Mucosa of descending colon (tissue), 3 donors: ENCODE data around the gene ODF4. TPM values are rescaled to one million over a fixed set of nuclear protein-coding genes. Genes with fewer than 3 reads are reported as not detected.

Experiments
- ATAC-seq: fragments of 200-7000 bp; cut with Tn5 transposase; one replicate; pipeline ENCODE4 v1.9.1; 2020; ENCODE audit warnings: mild to moderate bottlenecking, moderate library complexity
- DNase-seq, 3 donors: peaks; one replicate each; pipeline ENCODE4 v3.0.0-alpha.2; 2020
- H3K36me3 ChIP-seq: fragments of 200-600 bp; one replicate; pipeline ENCODE4 v1.8.0; 2021; ENCODE audit warnings: low read depth, mild to moderate bottlenecking
- H3K4me1 ChIP-seq: fragments of 200-600 bp; one replicate; pipeline ENCODE4 v1.8.0; 2021; ENCODE audit warnings: low read depth, mild to moderate bottlenecking
- H3K4me3 ChIP-seq: fragments of 200-600 bp; one replicate; pipeline ENCODE4 v1.8.0; 2021; ENCODE audit warnings: mild to moderate bottlenecking
- H3K9me3 ChIP-seq: fragments of 200-600 bp; one replicate; pipeline ENCODE4 v1.8.0; 2021; ENCODE audit warnings: mild to moderate bottlenecking
- intact Hi-C, 2 donors: fragments of 100-400 bp; cut with DNase I in 1 of 2; cut with micrococcal nuclease in 1 of 2; formaldehyde crosslinking; loops; one replicate each; pipeline versions ENCODE4 v1.11.0 to v1.11.1; 2022; cut with DNase I, micrococcal nuclease
- total RNA-seq, 3 donors: library from RNA; stranded (reverse); fragmentation: NEBNext Ultra II Directional in 2 of 3; extraction: Animal tissue kit (Norgen Biotek cat#: 25700) in 2 of 3; gene quantifications; one replicate each; pipeline versions ENCODE4 v1.2.1 to v1.2.4, GENCODE V29; 2021 to 2023
- TF ChIP-seq, protein P1 (sequence below): fragments of 200-600 bp; IDR thresholded peaks from one replicate; pipeline ENCODE4 v1.8.0; 2022; ENCODE audit warnings: antibody characterized with exemption, mild to moderate bottlenecking
- donor health status: DM: no; HTN: no; CAD: no; lungs with moderate emphysema.
- donor health status: DM: no; HTN: no; CAD: no.
- donor health status: DM: no; HTN: yes; CAD: no.

Gene ODF4
- total RNA-seq, 3 donors from 2014 or later = not detected

DNA sequence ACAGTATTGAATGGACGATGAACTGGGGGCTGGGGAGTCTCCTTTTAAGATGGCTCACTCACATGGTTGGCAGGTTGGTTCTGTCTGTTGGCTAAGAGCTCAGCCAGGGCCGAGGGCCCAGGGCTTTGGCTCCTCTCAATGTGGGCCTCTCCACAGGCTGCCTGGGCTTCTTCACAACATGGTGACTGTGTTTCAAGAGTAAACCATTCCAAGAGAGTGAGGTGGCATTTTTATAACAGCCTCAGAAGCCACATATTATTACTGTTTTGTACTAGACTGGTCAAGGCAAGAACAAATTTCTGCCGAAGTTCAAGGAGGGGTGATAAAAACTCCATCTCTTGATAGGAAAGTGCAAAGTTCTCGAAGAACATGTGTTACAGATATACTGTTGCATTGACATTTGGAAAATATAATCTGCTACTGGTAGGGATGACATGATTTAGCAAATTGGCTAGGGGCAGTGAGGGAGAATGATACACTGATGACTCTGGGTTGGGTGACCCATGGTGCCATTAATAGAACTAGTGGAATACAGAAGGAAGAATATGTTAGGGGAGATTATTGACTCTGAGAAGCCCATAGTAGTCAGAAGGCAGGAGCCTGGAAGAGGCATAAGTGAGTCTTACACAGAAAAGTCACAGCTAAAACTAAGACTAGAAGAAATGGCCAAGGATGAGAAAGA lies 23.2 kb downstream of the ODF4 start:
- intact Hi-C loops = no loop called here
- no peak overlapping the region for H3K4me3 ChIP-seq

DNA sequence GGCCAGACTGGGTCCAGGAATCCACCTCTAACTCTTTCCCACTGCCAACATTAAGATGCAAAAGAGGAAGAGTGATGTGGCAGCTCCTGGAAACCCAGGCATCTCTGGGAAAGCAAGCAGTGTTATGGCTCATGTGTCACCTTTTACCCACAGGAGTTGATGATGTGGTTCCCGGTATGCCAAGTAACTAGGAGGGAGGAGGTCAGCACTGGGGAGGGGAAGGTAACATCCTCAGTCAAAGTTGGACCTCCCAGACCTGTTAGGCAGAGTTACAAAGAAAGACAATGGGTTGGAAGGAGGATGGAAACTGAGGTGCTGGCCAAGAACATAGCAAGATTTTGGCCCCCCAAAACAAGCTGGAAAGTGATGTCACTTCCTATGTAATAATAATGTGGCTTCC lies 25.5 kb downstream of the ODF4 start:
- Histone ChIP-seq H3K9me3 (no peaks in the 10 kb centered on the region), H3K4me3 (no peak overlapping the region), H3K4me1 (no peaks in the 10 kb centered on the region), H3K36me3 (no peaks in the 10 kb centered on the region)
- DNase-seq (no peak), ATAC-seq (no peak)
- intact Hi-C loops = no loop called here
- TF ChIP-seq, protein P1, sequence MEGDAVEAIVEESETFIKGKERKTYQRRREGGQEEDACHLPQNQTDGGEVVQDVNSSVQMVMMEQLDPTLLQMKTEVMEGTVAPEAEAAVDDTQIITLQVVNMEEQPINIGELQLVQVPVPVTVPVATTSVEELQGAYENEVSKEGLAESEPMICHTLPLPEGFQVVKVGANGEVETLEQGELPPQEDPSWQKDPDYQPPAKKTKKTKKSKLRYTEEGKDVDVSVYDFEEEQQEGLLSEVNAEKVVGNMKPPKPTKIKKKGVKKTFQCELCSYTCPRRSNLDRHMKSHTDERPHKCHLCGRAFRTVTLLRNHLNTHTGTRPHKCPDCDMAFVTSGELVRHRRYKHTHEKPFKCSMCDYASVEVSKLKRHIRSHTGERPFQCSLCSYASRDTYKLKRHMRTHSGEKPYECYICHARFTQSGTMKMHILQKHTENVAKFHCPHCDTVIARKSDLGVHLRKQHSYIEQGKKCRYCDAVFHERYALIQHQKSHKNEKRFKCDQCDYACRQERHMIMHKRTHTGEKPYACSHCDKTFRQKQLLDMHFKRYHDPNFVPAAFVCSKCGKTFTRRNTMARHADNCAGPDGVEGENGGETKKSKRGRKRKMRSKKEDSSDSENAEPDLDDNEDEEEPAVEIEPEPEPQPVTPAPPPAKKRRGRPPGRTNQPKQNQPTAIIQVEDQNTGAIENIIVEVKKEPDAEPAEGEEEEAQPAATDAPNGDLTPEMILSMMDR = no peak

More for the DNA sequence above, 23.2 kb downstream of the ODF4 start:
- Histone ChIP-seq H3K9me3 (no peaks in the 10 kb centered on the region), H3K4me1 (no peaks in the 10 kb centered on the region), H3K36me3 (no peaks in the 10 kb centered on the region)
- TF ChIP-seq, protein P1 = no peak
- DNase-seq (no peak), ATAC-seq (no peak)

DNA sequence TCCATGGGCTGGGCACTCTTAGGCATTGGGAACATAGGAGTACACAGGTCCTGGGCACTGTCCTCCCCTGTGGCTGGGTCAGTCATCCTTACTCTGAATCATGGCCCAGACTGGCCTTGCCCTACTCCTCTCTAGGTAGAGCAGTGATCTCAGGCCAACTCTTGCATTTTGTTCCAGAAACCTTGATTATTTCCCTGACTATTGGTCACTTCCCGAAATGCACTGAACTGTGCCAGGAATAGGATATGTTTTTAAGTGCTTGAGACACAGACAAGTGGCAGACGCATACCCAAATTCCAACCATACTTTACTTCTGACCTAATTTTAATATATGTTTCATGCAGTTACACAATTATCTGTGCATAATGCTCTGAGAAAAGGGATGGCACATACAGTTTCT lies 26.6 kb downstream of the ODF4 start:
- TF ChIP-seq, protein P1 = no peak

DNA sequence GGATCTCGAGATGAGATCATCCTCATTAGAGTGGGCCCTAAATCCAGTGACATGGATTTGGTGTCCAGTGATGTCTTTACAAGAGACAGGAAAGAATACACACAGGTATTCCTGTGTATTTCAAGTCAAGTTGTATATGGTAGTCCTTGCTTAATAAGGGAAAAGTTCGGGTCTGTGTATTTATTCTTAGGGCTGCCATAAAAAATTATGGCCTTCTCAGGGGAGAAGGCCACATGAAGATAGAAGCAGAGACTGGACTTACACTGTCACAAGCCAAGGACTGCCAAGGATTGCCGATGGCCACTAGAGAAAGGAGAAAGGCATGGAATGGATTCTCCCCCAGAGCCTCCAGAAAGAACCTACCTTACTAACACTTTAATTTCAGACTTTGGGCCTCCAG lies 28.6 kb downstream of the ODF4 start:
- H3K4me1 ChIP-seq = no peaks in the 10 kb centered on the region
- H3K4me3 ChIP-seq = no peak overlapping the region
- ATAC-seq (no peak), DNase-seq (no peak)
- TF ChIP-seq, protein P1 = no peak
- intact Hi-C loops = no loop called here
- no peaks in the 10 kb centered on the region for H3K9me3 ChIP-seq
- no peaks in the 10 kb centered on the region for H3K36me3 ChIP-seq

More for the DNA sequence above, 26.6 kb downstream of the ODF4 start:
- no peaks in the 10 kb centered on the region for H3K4me1 ChIP-seq
- DNase-seq = no peak
- intact Hi-C loops = no loop called here
- no peaks in the 10 kb centered on the region for H3K36me3 ChIP-seq
- no peak for ATAC-seq
- no peaks in the 10 kb centered on the region for H3K9me3 ChIP-seq
- no peak overlapping the region for H3K4me3 ChIP-seq

DNA sequence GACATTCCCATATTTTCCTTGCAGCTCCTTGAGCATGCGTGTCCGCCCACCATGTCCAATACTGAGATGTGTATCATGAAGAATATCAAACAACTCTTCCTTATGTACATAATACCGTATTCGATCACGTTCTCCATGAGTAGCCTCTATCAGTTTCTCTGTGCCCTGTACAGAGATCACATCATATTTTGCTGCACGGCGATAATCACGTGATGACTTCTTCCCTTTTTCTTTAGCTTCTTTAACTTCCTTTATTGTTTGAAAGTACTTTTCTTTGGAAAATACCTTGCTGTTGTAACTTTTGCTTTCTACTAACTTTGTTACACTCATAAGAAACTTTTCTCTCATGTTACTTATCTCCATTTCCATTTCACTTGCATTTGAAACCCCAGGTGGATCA lies 30.3 kb downstream of the ODF4 start:
- DNase-seq = no peak
- H3K9me3 ChIP-seq = no peaks in the 10 kb centered on the region
- intact Hi-C loops = no loop called here
- H3K4me1 ChIP-seq = no peaks in the 10 kb centered on the region
- H3K36me3 ChIP-seq = no peaks in the 10 kb centered on the region
- TF ChIP-seq, protein P1 = no peak
- no peak for ATAC-seq
- H3K4me3 ChIP-seq = no peak overlapping the region

DNA sequence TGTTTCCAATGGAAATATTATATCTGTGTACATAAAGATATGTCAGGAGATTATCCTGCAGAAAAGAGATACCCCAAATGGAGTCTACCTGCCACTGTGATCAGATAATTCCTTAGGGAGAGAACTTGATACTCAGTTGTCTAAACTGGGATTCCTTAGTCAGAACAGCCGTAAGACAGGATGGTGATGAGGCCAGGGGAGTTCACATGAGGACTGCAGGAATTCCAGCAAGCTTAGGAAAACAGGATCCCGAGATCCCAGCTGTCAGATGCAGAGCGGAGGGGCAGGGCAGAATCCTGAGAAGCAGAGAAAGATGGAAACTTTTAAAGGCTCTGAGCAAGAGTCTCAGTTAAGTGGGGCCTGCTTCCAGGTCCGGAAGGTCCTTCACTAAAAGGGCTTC lies 32.1 kb downstream of the ODF4 start:
- no peaks in the 10 kb centered on the region for H3K36me3 ChIP-seq
- TF ChIP-seq, protein P1 = no peak
- intact Hi-C loops = no loop called here
- DNase-seq = no peak
- no peak for ATAC-seq
- H3K9me3 ChIP-seq = no peaks in the 10 kb centered on the region
- H3K4me1 ChIP-seq = peaks cover 11% of the 10 kb centered on the region
- H3K4me3 ChIP-seq = no peak overlapping the region
